HG02588 (cell line): ENCODE measurements around the gene SSBP2.
"Not testable (repeated sequence)": the region's sequence is repeated elsewhere in the genome, so short reads cannot be mapped to it uniquely, and the experiment has no call there.

Source experiments
- ATAC-seq: cut with Tn5 transposase; IDR thresholded peaks from one replicate; pipeline ENCODE4 v1.9.1; 2021; ENCODE audit warnings: mild to moderate bottlenecking, moderate library complexity; ENCODE audit not compliant: unreplicated experiment

SSBP2 gene

GRCh38 chr5:81739291-81739690, 11.6 kb downstream of the SSBP2 start:
- no peak for ATAC-seq

DNA sequence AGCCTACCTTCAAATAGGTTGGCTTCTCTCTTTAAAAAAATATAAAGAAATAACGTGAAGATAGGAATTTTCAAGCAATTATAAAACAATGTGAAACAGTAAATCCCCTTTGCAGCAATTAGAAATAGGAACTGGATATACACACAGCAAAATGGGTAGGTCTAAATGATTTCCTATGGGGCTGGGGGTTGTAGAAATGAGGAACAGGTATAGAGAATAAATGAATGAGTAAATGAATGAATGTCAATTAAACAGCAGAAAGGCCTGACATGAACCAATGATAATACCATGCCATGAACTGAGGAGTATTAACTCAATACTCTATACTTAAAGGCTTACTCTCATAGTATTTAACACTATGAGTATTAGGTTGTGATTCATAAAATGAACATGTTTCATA, 21.6 kb downstream of the SSBP2 start:
- ATAC-seq: no peak

DNA sequence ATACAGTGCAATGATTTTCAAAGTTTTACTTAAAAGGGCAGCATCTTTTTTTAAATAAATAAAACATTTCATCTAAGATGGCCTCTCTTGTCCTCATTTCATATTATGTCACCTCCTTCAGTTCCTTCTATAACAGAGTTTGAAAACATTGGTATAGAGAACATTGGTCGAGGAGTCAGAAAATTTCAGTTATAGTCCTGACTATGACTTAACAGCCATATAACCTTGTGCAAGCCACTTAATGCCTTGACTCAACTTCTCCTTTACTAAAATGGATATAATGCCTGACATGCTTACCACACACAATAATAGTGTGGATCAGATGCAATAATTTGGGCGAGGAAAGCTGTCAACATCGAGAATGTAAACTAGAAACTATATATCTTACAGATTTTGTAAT, 22.6 kb downstream of the SSBP2 start:
- no peak for ATAC-seq

DNA sequence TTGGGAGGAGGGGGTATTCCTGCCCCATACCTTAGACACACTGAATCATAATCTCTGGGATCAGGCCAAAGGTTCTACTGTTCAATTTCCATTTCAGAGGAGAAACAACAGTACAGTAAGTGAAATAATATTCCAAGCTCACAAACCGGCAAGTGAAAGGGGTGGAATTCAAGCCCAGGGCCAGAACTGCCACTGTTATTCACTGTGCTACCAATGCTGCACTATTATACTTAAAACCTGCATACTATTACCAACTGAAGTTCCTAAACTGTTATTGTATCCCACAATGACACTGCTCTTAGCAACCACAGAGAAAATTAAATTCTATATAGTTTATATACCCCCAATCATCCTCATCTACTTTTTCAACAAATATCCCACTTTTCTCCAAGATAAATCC, 24.6 kb downstream of the SSBP2 start:
- ATAC-seq: no peak

DNA sequence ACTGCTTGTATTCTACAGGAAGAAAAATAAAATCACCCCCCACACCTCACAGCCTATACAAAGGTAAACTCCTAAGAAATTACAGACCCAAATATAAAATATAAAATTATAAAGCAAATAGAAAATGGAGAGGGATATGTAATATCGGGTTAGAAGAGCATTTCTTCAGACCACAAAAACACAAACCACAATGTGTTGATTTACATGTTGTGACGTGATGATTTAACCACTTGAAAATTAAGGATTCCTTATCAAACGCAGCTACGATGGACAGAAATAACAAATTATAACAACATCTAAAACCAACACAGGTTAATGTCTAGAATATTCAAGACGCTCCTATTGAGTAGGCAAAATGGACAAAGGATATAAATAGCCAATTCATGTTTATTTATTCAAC, 26.3 kb downstream of the SSBP2 start:
- ATAC-seq: no peak

- ATAC-seq: no peak
These were observed 26.8 kb downstream of the SSBP2 start for GRCh38 chr5:81724108-81724507.

DNA sequence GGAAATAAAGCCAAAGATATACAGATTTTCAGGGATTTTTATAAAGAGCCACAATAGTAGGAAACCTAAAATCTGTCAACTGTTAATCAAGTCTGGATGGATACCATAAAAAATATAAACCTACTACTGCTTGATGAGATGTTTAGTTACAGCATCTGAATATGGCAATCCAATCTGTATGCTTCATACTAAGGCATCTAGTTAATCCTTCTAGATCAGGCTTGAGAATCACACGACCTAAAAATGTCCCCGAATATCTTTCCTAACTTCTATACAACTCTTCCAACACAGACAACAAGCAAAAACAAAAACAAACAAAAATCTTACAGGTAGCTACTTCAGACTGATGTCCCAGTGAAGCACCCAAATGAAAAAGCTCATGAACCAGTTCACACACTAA, 29.8 kb downstream of the SSBP2 start:
- no peak for ATAC-seq

DNA sequence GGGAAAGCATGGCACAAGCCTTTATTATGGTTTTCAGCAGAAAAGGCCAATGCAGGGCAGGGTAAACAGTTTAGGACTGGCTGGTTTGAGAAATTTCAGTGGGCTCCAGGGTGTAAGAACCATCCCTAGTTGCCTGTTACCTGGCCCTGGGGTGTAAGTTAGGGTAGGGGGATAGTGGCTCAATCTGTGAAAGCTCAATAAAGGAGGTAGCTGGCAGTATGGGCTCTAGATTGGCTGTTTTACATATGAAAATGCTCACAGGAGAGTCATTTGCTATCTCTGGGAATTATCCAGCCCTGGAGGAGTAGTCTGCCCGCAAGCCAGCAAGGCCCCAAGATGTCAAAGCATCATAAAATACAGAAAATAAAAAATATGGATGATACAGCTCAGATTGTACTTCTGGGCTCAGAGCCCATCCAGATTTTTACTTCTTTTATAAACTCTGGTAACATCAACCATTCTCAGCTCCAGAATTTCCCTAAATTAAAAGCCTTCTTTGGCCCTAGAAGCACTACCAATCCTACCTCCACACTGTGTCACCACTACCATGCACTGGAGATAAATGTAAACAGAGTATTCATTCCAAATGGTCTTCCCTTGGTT, 31.1 kb downstream of the SSBP2 start:
- no peak for ATAC-seq

GRCh38 chr5:81718300-81718699, 32.6 kb downstream of the SSBP2 start:
- no peak for ATAC-seq

GRCh38 chr5:81717860-81718259, 33.0 kb downstream of the SSBP2 start:
- ATAC-seq: no peak

DNA sequence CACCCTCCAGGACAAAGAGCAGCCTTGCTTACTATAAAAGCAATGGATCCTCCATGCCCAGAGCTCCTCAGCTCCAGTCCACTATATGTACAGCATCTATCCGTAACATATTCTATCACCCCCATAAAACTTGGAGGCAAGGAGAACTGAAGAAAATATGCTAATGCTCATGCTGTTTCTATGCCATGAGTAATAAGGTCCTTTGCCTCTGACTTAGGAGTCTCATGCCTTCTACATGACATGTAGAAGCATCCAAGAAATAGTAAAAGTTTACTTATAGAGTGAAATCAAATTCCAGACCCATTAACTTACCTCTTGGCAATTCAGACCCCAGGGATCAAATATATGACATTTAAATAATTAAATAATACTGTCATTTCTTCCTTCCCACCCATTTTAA, 33.7 kb downstream of the SSBP2 start:
- ATAC-seq: no peak

- ATAC-seq: not testable (repeated sequence)
These were observed 36.8 kb downstream of the SSBP2 start for GRCh38 chr5:81714076-81714475.

- no peak for ATAC-seq
These were observed 42.0 kb downstream of the SSBP2 start for GRCh38 chr5:81708889-81709288.

DNA sequence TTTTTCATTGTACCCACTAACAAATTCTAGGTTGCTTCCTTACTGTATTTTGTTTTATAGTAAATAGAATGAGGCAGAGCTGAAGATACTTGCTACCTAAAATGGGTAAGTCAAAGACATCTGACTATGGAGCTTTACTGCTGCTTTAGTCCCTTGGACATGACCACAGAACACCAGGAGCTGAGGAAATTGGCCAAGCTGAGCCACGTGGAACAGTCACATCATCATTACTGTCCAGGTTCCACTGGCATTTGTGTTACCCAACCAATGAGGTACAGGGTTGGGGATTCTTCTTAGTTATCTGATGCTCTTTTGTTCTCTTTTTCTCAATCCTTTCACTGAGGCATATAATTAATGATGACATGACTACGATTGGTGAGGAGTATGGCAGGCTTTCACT, 47.1 kb downstream of the SSBP2 start:
- ATAC-seq: no peak

- ATAC-seq: no peak
These were observed 50.7 kb downstream of the SSBP2 start for GRCh38 chr5:81700166-81700565.

GRCh38 chr5:81698813-81699212, 52.1 kb downstream of the SSBP2 start:
- ATAC-seq: no peak

GRCh38 chr5:81696418-81697397, 54.2 kb downstream of the SSBP2 start:
- ATAC-seq: no peak

DNA sequence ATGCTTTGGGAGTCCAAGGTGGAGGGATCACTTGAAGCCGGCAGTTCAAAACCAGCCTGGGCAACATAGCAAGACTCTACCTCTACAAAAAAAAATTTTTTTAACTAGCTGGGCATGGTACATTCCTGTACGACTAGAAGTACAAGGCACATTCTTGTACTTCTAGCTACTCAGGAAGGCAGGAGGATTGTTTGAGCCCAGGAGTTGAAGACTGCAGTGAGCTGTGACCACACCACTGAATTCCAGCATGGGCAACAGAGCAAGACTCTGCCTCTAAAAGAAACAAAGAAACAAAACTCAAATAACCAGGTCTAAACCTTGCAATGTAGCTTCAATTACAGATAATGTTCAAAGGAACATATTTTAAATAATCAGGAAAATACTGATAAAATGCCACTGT, 56.2 kb downstream of the SSBP2 start:
- no peak for ATAC-seq

DNA sequence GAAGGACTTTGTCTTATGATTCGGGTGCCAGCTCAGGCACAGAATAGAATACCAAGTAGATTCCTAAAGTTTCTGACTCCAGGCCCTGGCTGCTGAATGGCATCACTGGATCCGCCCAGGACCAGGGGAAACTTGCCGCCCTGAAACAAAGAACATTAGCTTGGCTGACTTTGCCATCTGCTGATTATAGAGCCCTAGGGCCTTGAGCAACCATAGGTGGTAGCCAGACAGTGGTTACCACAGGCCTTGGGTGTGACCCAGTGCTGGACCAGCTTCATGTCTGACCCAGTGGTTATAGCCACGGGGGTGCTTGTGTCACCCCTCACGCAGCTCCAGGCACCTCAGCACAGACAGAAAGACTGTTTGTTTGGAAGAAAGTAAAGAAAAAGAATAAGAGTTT, 62.7 kb downstream of the SSBP2 start:
- ATAC-seq: no peak

DNA sequence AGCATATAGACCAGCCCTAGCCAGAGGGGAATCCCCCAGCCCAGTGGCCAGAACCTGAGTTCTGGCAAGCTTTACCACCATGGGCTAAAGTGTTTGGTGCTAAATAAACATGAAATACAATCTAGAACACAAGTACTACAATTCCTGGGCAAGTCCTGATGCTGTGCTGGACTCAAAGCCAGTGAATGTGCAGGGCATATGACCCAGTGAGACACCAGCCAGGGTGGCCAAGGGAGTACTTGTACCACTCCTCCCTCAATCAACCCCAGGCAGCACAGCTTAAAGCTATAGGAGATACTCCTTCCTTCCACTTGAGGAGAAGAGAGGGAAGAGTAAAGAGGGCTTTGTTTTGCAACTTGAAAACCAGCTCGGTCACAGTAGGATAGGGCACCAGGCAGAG, 63.6 kb downstream of the SSBP2 start:
- no peak for ATAC-seq

GRCh38 chr5:81685471-81685870, 65.4 kb downstream of the SSBP2 start:
- no peak for ATAC-seq

GRCh38 chr5:81679885-81680284, 71.0 kb downstream of the SSBP2 start:
- no peak for ATAC-seq
